H1 (cell line): ENCODE measurements around the gene ATP6V0A1. TPM values are rescaled to one million over a fixed set of nuclear protein-coding genes. Genes with fewer than 3 reads are reported as not detected.

Source experiments
- CTCF ChIA-PET: fragments of 300-600 bp; sonication (Branson Sonifier 250); formaldehyde crosslinking; loops from one replicate; lab custom pipeline; 2021; ENCODE audit not compliant: partially characterized antibody; lab: Charles Lee
- POLR2A ChIA-PET: fragments of 300-600 bp; sonication (Branson Sonifier 250); formaldehyde crosslinking; loops from one replicate; lab custom pipeline; 2021; ENCODE audit warnings: inconsistent platforms; ENCODE audit not compliant: partially characterized antibody; lab: Charles Lee
- DNase-seq, 2 experiments: peaks; one replicate each; pipeline versions ENCODE4 v3.0.0 to v3.0.0-alpha.2; 2010 to 2022; ENCODE audit warnings: low spot score in 2 of 2, low read depth in 1 of 2, mixed read lengths in 1 of 2
- FAIRE-seq: peaks from 2 replicates; lab custom pipeline; 2011; peaks lifted over from hg19 to GRCh38; lab: Jason Lieb, UNC
- H2AFZ ChIP-seq: 2 replicates; pipeline ENCODE4 v1.8.1; 2012; ENCODE audit warnings: low read length, inconsistent platforms
- H2AK5ac ChIP-seq: 2 replicates; pipeline ENCODE4 v1.6.1; 2013; ENCODE audit warnings: low read depth, low read length
- H2BK120ac ChIP-seq: replicated peaks from 2 replicates; pipeline ENCODE3; 2013; ENCODE audit warnings: low read depth, low read length, inconsistent platforms
- H2BK12ac ChIP-seq: 2 replicates; pipeline ENCODE4 v1.6.1; 2013; ENCODE audit warnings: low read depth, low read length
- H2BK15ac ChIP-seq: 2 replicates; pipeline ENCODE4 v1.6.1; 2013; ENCODE audit warnings: low read length
- H2BK20ac ChIP-seq: 2 replicates; pipeline ENCODE4 v1.6.1; 2013; ENCODE audit warnings: low read length
- H2BK5ac ChIP-seq: 2 replicates; pipeline ENCODE4 v1.6.1; 2013; ENCODE audit warnings: low read depth, low read length
- H3K14ac ChIP-seq: 2 replicates; pipeline ENCODE4 v1.6.1; 2013; ENCODE audit warnings: inconsistent platforms; ENCODE audit not compliant: insufficient read length
- H3K18ac ChIP-seq: 2 replicates; pipeline ENCODE4 v1.6.1; 2013; ENCODE audit warnings: low read length; ENCODE audit errors: extremely low read depth
- H3K23ac ChIP-seq: 2 replicates; pipeline ENCODE4 v1.6.1; 2013; ENCODE audit warnings: inconsistent platforms; ENCODE audit not compliant: insufficient read length
- H3K23me2 ChIP-seq: 2 replicates; pipeline ENCODE4 v1.6.1; 2013; ENCODE audit warnings: low read depth, low read length
- H3K27ac ChIP-seq: 2 replicates; pipeline ENCODE4 v1.6.1; 2011; ENCODE audit warnings: low read depth, low read length, inconsistent platforms
- H3K27me3 ChIP-seq, 4 experiments: replicated peaks in 1 of 4; 1 replicate in 1 of 4; 2 replicates in 3 of 4; pipeline versions ENCODE4 v1.6.1 to v1.8.1; 2011 to 2013; ENCODE audit warnings: low read length in 3 of 4, mild to moderate bottlenecking in 3 of 4, inconsistent platforms in 2 of 4, mixed read lengths in 2 of 4, moderate library complexity in 1 of 4; ENCODE audit not compliant: control insufficient read depth in 3 of 4, insufficient read depth in 3 of 4; ENCODE audit errors: extremely low read depth in 1 of 4
- H3K36me3 ChIP-seq, 4 experiments: 2 replicates each; pipeline versions ENCODE4 v1.6.1 to v1.8.1; 2011 to 2013; ENCODE audit warnings: mild to moderate bottlenecking in 4 of 4, low read length in 3 of 4, moderate library complexity in 2 of 4, control low read depth in 1 of 4, inconsistent platforms in 1 of 4; ENCODE audit not compliant: insufficient read depth in 4 of 4, control insufficient read depth in 2 of 4
- H3K4ac ChIP-seq: replicated peaks from 2 replicates; pipeline ENCODE3; 2013; ENCODE audit warnings: low read length, low read depth, mixed read lengths, inconsistent platforms; ENCODE audit not compliant: insufficient read length
- H3K4me1 ChIP-seq, 4 experiments: replicated peaks in 1 of 4; 1 replicate in 1 of 4; 2 replicates in 3 of 4; pipeline versions ENCODE4 v1.6.1 to v1.8.1; 2011 to 2013; ENCODE audit warnings: low read length in 3 of 4, inconsistent platforms in 2 of 4, mixed read lengths in 1 of 4; ENCODE audit not compliant: insufficient read depth in 4 of 4, control insufficient read depth in 3 of 4
- H3K4me2 ChIP-seq, 2 experiments: 2 replicates each; pipeline versions ENCODE4 v1.6.1 to v1.8.1; 2011 to 2013; ENCODE audit warnings: low read depth in 2 of 2, low read length in 2 of 2, control low read depth in 1 of 2, inconsistent platforms in 1 of 2, mild to moderate bottlenecking in 1 of 2; ENCODE audit not compliant: insufficient read depth in 1 of 2
- H3K4me3 ChIP-seq, 4 experiments: fragments of 200-600, 300-600 bp in 1 of 4; sonication (generic), shearing (Covaris generic), sonication (Bioruptor Twin) in 1 of 4; 2 replicates each; pipeline versions ENCODE4 v1.5.1 to v1.8.1; 2011 to 2016; ENCODE audit warnings: low read length in 4 of 4, low read depth in 3 of 4, control low read depth in 2 of 4, inconsistent platforms in 2 of 4, mild to moderate bottlenecking in 2 of 4, mixed read lengths in 1 of 4, moderate library complexity in 1 of 4; ENCODE audit not compliant: insufficient read depth in 2 of 4; ENCODE audit errors: extremely low read depth in 1 of 4
- H3K56ac ChIP-seq: replicated peaks from 2 replicates; pipeline ENCODE3; 2013; ENCODE audit warnings: low read depth, mild to moderate bottlenecking, mixed read lengths, low read length, inconsistent platforms; ENCODE audit not compliant: insufficient read length
- H3K79me1 ChIP-seq: 2 replicates; pipeline ENCODE4 v1.6.1; 2013; ENCODE audit warnings: low read depth, low read length, control low read depth
- H3K79me2 ChIP-seq, 2 experiments: 2 replicates each; pipeline versions ENCODE4 v1.6.1 to v1.8.1; 2012 to 2013; ENCODE audit warnings: low read length in 2 of 2, mild to moderate bottlenecking in 2 of 2, inconsistent platforms in 1 of 2; ENCODE audit not compliant: insufficient read depth in 2 of 2, control insufficient read depth in 1 of 2
- H3K9ac ChIP-seq, 4 experiments: replicated peaks in 1 of 4; 1 replicate in 1 of 4; 2 replicates in 3 of 4; pipeline versions ENCODE4 v1.6.1 to v1.8.1; 2011 to 2013; ENCODE audit warnings: low read depth in 3 of 4, low read length in 3 of 4, control low read depth in 2 of 4, mild to moderate bottlenecking in 2 of 4, moderate library complexity in 2 of 4, inconsistent platforms in 1 of 4; ENCODE audit errors: extremely low read depth in 1 of 4
- H3K9me3 ChIP-seq, 2 experiments: 2 replicates each; pipeline versions ENCODE4 v1.6.1 to v1.8.1; 2012 to 2013; ENCODE audit warnings: mild to moderate bottlenecking in 2 of 2, moderate library complexity in 2 of 2, control low read depth in 1 of 2, inconsistent platforms in 1 of 2, low read depth in 1 of 2, low read length in 1 of 2, mixed read lengths in 1 of 2; ENCODE audit not compliant: insufficient read depth in 2 of 2
- H4K20me1 ChIP-seq, 2 experiments: replicated peaks in 1 of 2; 2 replicates each; pipeline versions ENCODE3 to v1.8.1; 2011 to 2013; ENCODE audit warnings: inconsistent platforms in 2 of 2, low read length in 2 of 2, mild to moderate bottlenecking in 1 of 2; ENCODE audit not compliant: insufficient read depth in 2 of 2, control insufficient read depth in 1 of 2
- H4K5ac ChIP-seq: 2 replicates; pipeline ENCODE4 v1.6.1; 2013; ENCODE audit warnings: low read length, low read depth, mixed read lengths, inconsistent platforms; ENCODE audit not compliant: insufficient read length
- H4K8ac ChIP-seq: 2 replicates; pipeline ENCODE4 v1.8.0; 2013; ENCODE audit warnings: mild to moderate bottlenecking, moderate library complexity, low read length, inconsistent platforms; ENCODE audit not compliant: insufficient read depth; ENCODE audit errors: extremely low read depth
- H4K91ac ChIP-seq: replicated peaks from 2 replicates; pipeline ENCODE3; 2013; ENCODE audit warnings: low read length, mixed read lengths, inconsistent platforms; ENCODE audit not compliant: insufficient read length
- FOSL1 ChIP-seq: IDR thresholded peaks from 2 replicates; pipeline ENCODE4 v1.6.1; 2011; ENCODE audit warnings: mild to moderate bottlenecking, low read depth, low read length, moderate library complexity; ENCODE audit not compliant: insufficient read depth
- JUND ChIP-seq: IDR thresholded peaks from 2 replicates; pipeline ENCODE4 v1.6.1; 2011; ENCODE audit warnings: mild to moderate bottlenecking, improper control_type of control experiment, low read length
- KDM1A ChIP-seq: fragments of 200-600, 300-600 bp; sonication (generic); IDR thresholded peaks from 2 replicates; pipeline ENCODE4 v1.7.1; 2016; ENCODE audit warnings: mild to moderate bottlenecking, low read length, borderline replicate concordance
- POU5F1 ChIP-seq: IDR thresholded peaks from 2 replicates; pipeline ENCODE4 v1.6.1; 2011; ENCODE audit warnings: low read depth, mild to moderate bottlenecking, low read length, moderate library complexity
- RXRA ChIP-seq: IDR thresholded peaks from 2 replicates; pipeline ENCODE4 v1.6.1; 2011; ENCODE audit warnings: low read depth, mild to moderate bottlenecking, low read length, moderate library complexity; ENCODE audit not compliant: insufficient read depth
- WGBS, 2 experiments: shearing (Covaris generic) in 1 of 2; methylation state at CpG; one replicate each; pipeline versions ENCODE4 v1.1.6 to v1.1.7; 2013 to 2015; ENCODE audit warnings: low lambda C conversion rate in 2 of 2, mixed read lengths in 2 of 2, inconsistent platforms in 1 of 2, low coverage in 1 of 2, missing lambda C conversion rate in 1 of 2; ENCODE audit not compliant: insufficient replicate concordance in 2 of 2, insufficient coverage in 1 of 2, insufficient read length in 1 of 2; ENCODE audit errors: extremely low coverage in 1 of 2, missing lambda C conversion rate in 1 of 2; 5-methylcytosine and 5-hydroxymethylcytosine counted together
- polyA plus RNA-seq, 7 experiments: library from polyadenylated mRNA; depleted of rRNA in 3 of 7; stranded (reverse) in 5 of 7; unstranded in 2 of 7; fragments of >200 nt in 5 of 7; fragments of 200-250 nt in 2 of 7; gene quantifications; 1 replicate in 5 of 7; 2 replicates in 1 of 7; 4 replicates in 1 of 7; pipeline versions ENCODE4 v1.2.1 to v1.2.3, GENCODE V29; 2011 to 2013; ENCODE audit warnings: missing spikeins in 2 of 7, mixed read lengths in 2 of 7
- total RNA-seq: library from RNA; stranded (reverse); fragmentation: NEBNext Ultra II Directional; extraction: Animal tissue kit (Norgen Biotek cat#: 25700); gene quantifications from 2 replicates; pipeline ENCODE4 v1.2.1, GENCODE V29; 2021
- TF ChIP-seq, protein P1 (sequence below): IDR thresholded peaks from 2 replicates; pipeline ENCODE4 v1.6.1; 2012; ENCODE audit warnings: low read length, inconsistent platforms
- TF ChIP-seq, protein P2 (sequence below): IDR thresholded peaks from 2 replicates; pipeline ENCODE4 v1.6.1; 2012; ENCODE audit warnings: inconsistent platforms
- TF ChIP-seq, protein P3 (sequence below), 3 experiments: IDR thresholded peaks; 1 replicate in 2 of 3; 2 replicates in 1 of 3; pipeline versions ENCODE4 v1.5.1 to v1.6.1; 2011; ENCODE audit warnings: low read length in 3 of 3, mild to moderate bottlenecking in 3 of 3, inconsistent platforms in 2 of 3, low read depth in 1 of 3, moderate library complexity in 1 of 3; ENCODE audit not compliant: insufficient read depth in 1 of 3; ENCODE audit errors: control extremely low read depth in 1 of 3

The ATP6V0A1 gene
- total and polyA plus RNA-seq, 2 of the 8 experiments (the other 6 are each of a cell fraction or from before 2014, with no cell fraction given), result 55.3 to 63.4 TPM

DNA sequence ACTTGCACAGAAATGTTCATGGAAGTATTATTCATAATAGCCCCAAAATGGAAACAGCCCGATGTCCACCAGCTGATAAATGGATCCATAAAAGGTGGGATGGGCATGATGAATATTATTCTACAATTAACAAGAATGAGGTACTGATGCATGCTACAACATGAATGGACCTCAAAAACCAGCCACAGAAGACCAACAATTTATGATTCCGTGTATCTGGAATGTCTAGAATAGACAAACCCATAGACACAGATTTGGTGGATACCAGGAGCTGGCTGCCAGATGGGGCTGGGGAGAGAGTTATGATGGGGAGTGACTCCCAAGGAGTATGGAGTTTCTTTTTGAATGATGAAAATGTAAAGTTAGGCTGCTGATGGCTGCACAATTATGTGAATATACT lies 66.5 kb downstream of the ATP6V0A1 start:
- H3K9ac ChIP-seq, result no peak overlapping the region
- H2AFZ ChIP-seq, result no peak overlapping the region
- no peak overlapping the region for H3K18ac ChIP-seq
- H3K4ac ChIP-seq, result no peak overlapping the region
- H3K4me1 ChIP-seq, result peaks cover 0 to 5% (median 3%) of the 10 kb centered on the region in 4 experiments; a peak in 5 of 7 replicates
- H3K23ac ChIP-seq, result no peak overlapping the region
- no peak overlapping the region for H4K8ac ChIP-seq
- H3K27ac ChIP-seq, result no peak overlapping the region
- 86% methylated on average over 2 of the region's 2 CpGs; no CpG with 5 or more reads in 1 of the 2 experiments for WGBS, 2 experiments
- no peak overlapping the region for H2BK20ac ChIP-seq
- no peak overlapping the region for H2BK15ac ChIP-seq
- H3K14ac ChIP-seq, result no peak overlapping the region
- H3K36me3 ChIP-seq, result peaks cover 3 to 9% (median 5%) of the 10 kb centered on the region in 4 experiments; a peak in 5 of 8 replicates
- no peak overlapping the region for H3K56ac ChIP-seq
- H3K79me1 ChIP-seq, result no peaks in the 10 kb centered on the region
- FAIRE-seq, result no peak
- H4K91ac ChIP-seq, result no peak overlapping the region
- no peaks in the 10 kb centered on the region for H3K79me2 ChIP-seq
- no peak overlapping the region for H2BK5ac ChIP-seq
- no peak overlapping the region for H2BK12ac ChIP-seq
- H3K27me3 ChIP-seq, result no peaks in the 10 kb centered on the region; a peak in 1 of 7 replicates
- ChIA-PET POLR2A (no interaction called here), CTCF (interaction anchor here (0.8 to 1.0 kb wide), 2 partner anchors 10 to 22 kb away, joined by 3 to 4 read pairs; no protein-coding TSS in a partner anchor)
- no peak overlapping the region for H2BK120ac ChIP-seq
- no peak overlapping the region for H3K4me3 ChIP-seq
- H4K20me1 ChIP-seq, result peaks cover 0 to 2% of the 10 kb centered on the region in 2 experiments
- DNase-seq, result no peak
- no peak overlapping the region for H4K5ac ChIP-seq
- no peak overlapping the region for H2AK5ac ChIP-seq
- H3K9me3 ChIP-seq, result no peaks in the 10 kb centered on the region
- H3K23me2 ChIP-seq, result no peaks in the 10 kb centered on the region
- H3K4me2 ChIP-seq, result no peak overlapping the region
- TF ChIP-seq, protein P1, sequence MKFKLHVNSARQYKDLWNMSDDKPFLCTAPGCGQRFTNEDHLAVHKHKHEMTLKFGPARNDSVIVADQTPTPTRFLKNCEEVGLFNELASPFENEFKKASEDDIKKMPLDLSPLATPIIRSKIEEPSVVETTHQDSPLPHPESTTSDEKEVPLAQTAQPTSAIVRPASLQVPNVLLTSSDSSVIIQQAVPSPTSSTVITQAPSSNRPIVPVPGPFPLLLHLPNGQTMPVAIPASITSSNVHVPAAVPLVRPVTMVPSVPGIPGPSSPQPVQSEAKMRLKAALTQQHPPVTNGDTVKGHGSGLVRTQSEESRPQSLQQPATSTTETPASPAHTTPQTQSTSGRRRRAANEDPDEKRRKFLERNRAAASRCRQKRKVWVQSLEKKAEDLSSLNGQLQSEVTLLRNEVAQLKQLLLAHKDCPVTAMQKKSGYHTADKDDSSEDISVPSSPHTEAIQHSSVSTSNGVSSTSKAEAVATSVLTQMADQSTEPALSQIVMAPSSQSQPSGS, result no peak
- TF ChIP-seq RXRA, result no peak
- TF ChIP-seq KDM1A, result no peak
- TF ChIP-seq, protein P2, sequence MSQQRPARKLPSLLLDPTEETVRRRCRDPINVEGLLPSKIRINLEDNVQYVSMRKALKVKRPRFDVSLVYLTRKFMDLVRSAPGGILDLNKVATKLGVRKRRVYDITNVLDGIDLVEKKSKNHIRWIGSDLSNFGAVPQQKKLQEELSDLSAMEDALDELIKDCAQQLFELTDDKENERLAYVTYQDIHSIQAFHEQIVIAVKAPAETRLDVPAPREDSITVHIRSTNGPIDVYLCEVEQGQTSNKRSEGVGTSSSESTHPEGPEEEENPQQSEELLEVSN, result no peak
- TF ChIP-seq JUND, result no peak
- TF ChIP-seq, protein P3, sequence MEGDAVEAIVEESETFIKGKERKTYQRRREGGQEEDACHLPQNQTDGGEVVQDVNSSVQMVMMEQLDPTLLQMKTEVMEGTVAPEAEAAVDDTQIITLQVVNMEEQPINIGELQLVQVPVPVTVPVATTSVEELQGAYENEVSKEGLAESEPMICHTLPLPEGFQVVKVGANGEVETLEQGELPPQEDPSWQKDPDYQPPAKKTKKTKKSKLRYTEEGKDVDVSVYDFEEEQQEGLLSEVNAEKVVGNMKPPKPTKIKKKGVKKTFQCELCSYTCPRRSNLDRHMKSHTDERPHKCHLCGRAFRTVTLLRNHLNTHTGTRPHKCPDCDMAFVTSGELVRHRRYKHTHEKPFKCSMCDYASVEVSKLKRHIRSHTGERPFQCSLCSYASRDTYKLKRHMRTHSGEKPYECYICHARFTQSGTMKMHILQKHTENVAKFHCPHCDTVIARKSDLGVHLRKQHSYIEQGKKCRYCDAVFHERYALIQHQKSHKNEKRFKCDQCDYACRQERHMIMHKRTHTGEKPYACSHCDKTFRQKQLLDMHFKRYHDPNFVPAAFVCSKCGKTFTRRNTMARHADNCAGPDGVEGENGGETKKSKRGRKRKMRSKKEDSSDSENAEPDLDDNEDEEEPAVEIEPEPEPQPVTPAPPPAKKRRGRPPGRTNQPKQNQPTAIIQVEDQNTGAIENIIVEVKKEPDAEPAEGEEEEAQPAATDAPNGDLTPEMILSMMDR (IDR thresholded peaks at IDR 0.05; ENCODE audit: control extremely low read depth in 1 of 3, insufficient read depth in 1 of 3, low read depth in 1 of 3, low read length in 3 of 3), result no peak
- TF ChIP-seq POU5F1, result no peak
- TF ChIP-seq FOSL1, result no peak
